ENCODE data around the gene PITX2.

The PITX2 gene

GRCh38 chr4:110621839-110622751 is 782 bp downstream of the PITX2 start:
- DNase-seq, result no peak

- no peak for DNase-seq
Observed at GRCh38 chr4:110621328-110621812, 1.5 kb downstream of the PITX2 start.

- DNase-seq, result no peak
Observed at GRCh38 chr4:110620691-110621327, 2.1 kb downstream of the PITX2 start.

- DNase-seq, result no peak
Observed at GRCh38 chr4:110620322-110620690, 2.6 kb downstream of the PITX2 start.

GRCh38 chr4:110619463-110620247 is 3.2 kb downstream of the PITX2 start:
- no peak for DNase-seq

- DNase-seq, result no peak
Observed at GRCh38 chr4:110618581-110619462, 4.1 kb downstream of the PITX2 start.

GRCh38 chr4:110617646-110618580 is 5.0 kb downstream of the PITX2 start:
- DNase-seq, result no peak

GRCh38 chr4:110617075-110617640 is 5.7 kb downstream of the PITX2 start:
- DNase-seq, result no peak

GRCh38 chr4:110616238-110617074 is 6.4 kb downstream of the PITX2 start:
- no peak for DNase-seq

GRCh38 chr4:110615353-110616237 is 7.3 kb downstream of the PITX2 start:
- no peak for DNase-seq

- DNase-seq, result no peak
Observed at GRCh38 chr4:110614976-110615352, 7.9 kb downstream of the PITX2 start.

GRCh38 chr4:110614173-110614963 is 8.5 kb downstream of the PITX2 start:
- DNase-seq, result no peak

GRCh38 chr4:110613745-110614144 is 9.1 kb downstream of the PITX2 start:
- DNase-seq, result no peak

- DNase-seq, result no peak
Observed at GRCh38 chr4:110612631-110613269, 10.1 kb downstream of the PITX2 start.

GRCh38 chr4:110611968-110612447 is 10.9 kb downstream of the PITX2 start:
- DNase-seq, result no peak

- DNase-seq, result no peak
Observed at GRCh38 chr4:110610940-110611831, 11.7 kb downstream of the PITX2 start.
